A549 (cell line): Measurements from ENCODE around the gene GLB1L3. TPM values are rescaled to one million over a fixed set of nuclear protein-coding genes. Genes with fewer than 3 reads are reported as not detected.

Experiments used
- ATAC-seq, 2 experiments: fragments of 200-7000 bp in 1 of 2; fragments of >200 bp in 1 of 2; cut with Nextera tagmentation in 1 of 2; cut with Tn5 transposase in 1 of 2; 3 replicates each; pipeline versions ENCODE4 v1.8.0 to v1.9.1; 2018 to 2020; ENCODE audit warnings: mild to moderate bottlenecking in 1 of 2, moderate library complexity in 1 of 2
- CTCF ChIA-PET: fragments of 300-600 bp; sonication (Branson Sonifier 250); formaldehyde crosslinking; extraction: SDS; loops from one replicate; lab custom pipeline; 2021; ENCODE audit warnings: antibody characterized with exemption, inconsistent platforms; lab: Yijun Ruan, JAX
- POLR2A ChIA-PET: fragments of 350-600 bp; formaldehyde crosslinking; extraction: SDS; loops from one replicate; lab custom pipeline; 2021; ENCODE audit warnings: antibody characterized with exemption, inconsistent platforms; lab: Yijun Ruan, JAX
- DNase-seq, 2 experiments: peaks; one replicate each; pipeline versions ENCODE4 v3.0.0 to v3.0.0-alpha.2; 2011 to 2016; ENCODE audit warnings: low read depth in 1 of 2, low spot score in 1 of 2
- FAIRE-seq: peaks from 2 replicates; lab custom pipeline; 2011; peaks lifted over from hg19 to GRCh38; lab: Jason Lieb, UNC
- H3K27ac ChIP-seq, 2 experiments: fragments of >200 bp; sonication (Bioruptor Twin); formaldehyde crosslinking; 3 replicates each; pipeline ENCODE4 v1.5.1; 2016 to 2017
- H3K4me1 ChIP-seq: fragments of >200 bp; sonication (Bioruptor Twin); formaldehyde crosslinking; 3 replicates; pipeline ENCODE4 v1.6.1; 2016
- H3K4me2 ChIP-seq: fragments of >200 bp; sonication (Bioruptor Twin); formaldehyde crosslinking; 3 replicates; pipeline ENCODE4 v1.6.1; 2016
- H3K4me3 ChIP-seq: fragments of >200 bp; sonication (Bioruptor Twin); formaldehyde crosslinking; 3 replicates; pipeline ENCODE4 v1.5.1; 2016
- H3K9me3 ChIP-seq: fragments of >200 bp; sonication (Bioruptor Twin); formaldehyde crosslinking; 3 replicates; pipeline ENCODE4 v1.6.1; 2016
- FOSL2 ChIP-seq, 2 experiments: fragments of 450-650 bp in 1 of 2; fragments of >200 bp in 1 of 2; sonication (Bioruptor Twin) in 1 of 2; formaldehyde crosslinking; IDR thresholded peaks; 2 replicates each; pipeline versions ENCODE4 v1.5.0 to v1.6.1; 2016 to 2020; ENCODE audit warnings: mild to moderate bottlenecking in 1 of 2, moderate library complexity in 1 of 2
- HOXA7 ChIP-seq: fragments of 250-450 bp; sonication (Bioruptor Pico); IDR thresholded peaks from 2 replicates; pipeline ENCODE4 v1.5.0; 2020; ENCODE audit warnings: mild to moderate bottlenecking, moderate library complexity
- HOXB5 ChIP-seq: fragments of 250-450 bp; sonication (Bioruptor Pico); IDR thresholded peaks from 2 replicates; pipeline ENCODE4 v1.5.0; 2020; ENCODE audit warnings: mild to moderate bottlenecking, moderate library complexity
- MAZ ChIP-seq: fragments of 150-350 bp; IDR thresholded peaks from 2 replicates; pipeline ENCODE4 v1.6.1; 2014; ENCODE audit warnings: antibody characterized with exemption, low read depth, low read length, borderline replicate concordance
- NFE2L2 ChIP-seq: fragments of 150-350 bp; conservative IDR thresholded peaks from 2 replicates; pipeline ENCODE4 v1.6.1; 2014; ENCODE audit warnings: low read length
- NR3C1 ChIP-seq: fragments of >200 bp; sonication (Bioruptor Twin); formaldehyde crosslinking; IDR thresholded peaks from 3 replicates; pipeline ENCODE4 v1.6.1; 2017
- POLR2A ChIP-seq: IDR thresholded peaks from 2 replicates; pipeline ENCODE4 v1.6.1; 2012; ENCODE audit warnings: mild to moderate bottlenecking, low read length
- POLR2AphosphoS2 ChIP-seq: conservative IDR thresholded peaks from 2 replicates; pipeline ENCODE4 v1.6.1; 2012; ENCODE audit warnings: low read length, improper control_type of control experiment, inconsistent platforms
- RAD21 ChIP-seq, 2 experiments: fragments of >200 bp in 1 of 2; sonication (Bioruptor Twin) in 1 of 2; formaldehyde crosslinking in 1 of 2; IDR thresholded peaks in 1 of 2; conservative IDR thresholded peaks in 1 of 2; 2 replicates in 1 of 2; 3 replicates in 1 of 2; pipeline ENCODE4 v1.6.1; 2012 to 2018; ENCODE audit warnings: inconsistent platforms in 1 of 2
- RARB ChIP-seq: fragments of 250-450 bp; sonication (Bioruptor Pico); IDR thresholded peaks from 2 replicates; pipeline ENCODE4 v1.8.0; 2021; ENCODE audit warnings: mild to moderate bottlenecking, moderate library complexity
- RNF2 ChIP-seq: fragments of 200-600 bp; sonication (generic); IDR thresholded peaks from 2 replicates; pipeline ENCODE4 v1.6.1; 2016; ENCODE audit warnings: low read depth, mild to moderate bottlenecking, antibody characterized with exemption, moderate library complexity, borderline replicate concordance
- TFCP2L1 ChIP-seq: fragments of 250-450 bp; sonication (Bioruptor Pico); IDR thresholded peaks from 2 replicates; pipeline ENCODE4 v1.5.0; 2021; ENCODE audit warnings: mild to moderate bottlenecking
- ZNF302 ChIP-seq: fragments of 250-450 bp; sonication (Bioruptor Pico); IDR thresholded peaks from 2 replicates; pipeline ENCODE4 v1.9.0; 2021; ENCODE audit warnings: inconsistent platforms, mild to moderate bottlenecking, moderate library complexity
- WGBS: methylation state at CpG from one replicate; pipeline ENCODE4 v1.1.6; 2017; ENCODE audit errors: missing lambda C conversion rate; 5-methylcytosine and 5-hydroxymethylcytosine counted together
- polyA plus RNA-seq, 4 experiments: library from polyadenylated mRNA; depleted of rRNA in 3 of 4; stranded (reverse); fragments of >200 nt; fragmentation: RNase III in 1 of 4; extraction: RNeasy Plus Mini Kit Qiagen cat#74134 plus additional on column Dnase treatment in 1 of 4; gene quantifications; 2 replicates in 3 of 4; 3 replicates in 1 of 4; pipeline ENCODE4 v1.2.3, GENCODE V29; 2011 to 2017
- TF ChIP-seq, protein P1 (sequence below): IDR thresholded peaks from 2 replicates; pipeline ENCODE4 v1.6.1; 2012; ENCODE audit warnings: low read depth, borderline replicate concordance
- TF ChIP-seq, protein P2 (sequence below): fragments of 150-350 bp; IDR thresholded peaks from 2 replicates; pipeline ENCODE4 v1.6.1; 2014; ENCODE audit warnings: low read depth, mild to moderate bottlenecking, low read length
- TF ChIP-seq, protein P3 (sequence below): fragments of 200-600 bp; sonication (generic); IDR thresholded peaks from 2 replicates; pipeline ENCODE4 v1.6.1; 2016; ENCODE audit warnings: antibody characterized with exemption, mild to moderate bottlenecking, moderate library complexity

Gene GLB1L3
- polyA plus RNA-seq, 2 of the 4 experiments (the other 2 are of a cell fraction), result not detected

DNA sequence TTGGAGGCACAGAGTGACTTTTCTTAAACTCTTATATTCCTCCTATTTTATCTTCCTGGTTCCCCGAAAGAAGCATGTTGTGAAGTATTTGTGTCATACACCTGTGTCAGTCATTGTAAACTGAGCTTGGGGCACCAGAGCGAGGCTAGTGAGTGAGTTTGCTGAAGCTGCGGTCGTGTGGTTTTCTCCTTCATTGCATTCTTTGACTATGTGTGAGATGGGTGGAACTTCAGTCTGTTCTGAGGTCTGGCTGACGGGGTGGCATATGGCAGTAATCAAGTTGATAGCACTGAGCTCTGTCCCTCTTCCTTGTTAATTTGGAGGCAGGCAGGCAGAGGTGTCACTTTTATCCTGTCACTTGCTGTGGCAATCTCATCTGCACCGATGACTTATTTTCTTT lies 47.6 kb upstream of the GLB1L3 start:
- no peak for DNase-seq
- Histone ChIP-seq H3K4me3 (no peak overlapping the region), H3K4me1 (peaks cover 8% of the 10 kb centered on the region; the same call in 1 of the 3 replicates), H3K9me3 (no peaks in the 10 kb centered on the region), H3K4me2 (no peak overlapping the region), H3K27ac (no peak overlapping the region)
- 92% methylated on average over 6 of the region's 6 CpGs for WGBS
- CTCF ChIA-PET, result interaction anchor here (1.6 kb wide), 1 partner anchor 33 kb away, joined by 4 read pairs; no protein-coding TSS in a partner anchor
- ATAC-seq, result no peak
- POLR2A ChIA-PET, result no interaction called here
- TF ChIP-seq RAD21 (conservative IDR thresholded peaks at IDR 0.05 in 1 of 2, IDR thresholded peaks at IDR 0.05 in 1 of 2), result no peak
- no peak for TF ChIP-seq RNF2
- TF ChIP-seq HOXB5 (CRISPR knock-in tag), result no peak
- no peak for TF ChIP-seq ZNF302
- TF ChIP-seq FOSL2 (IDR thresholded peaks at IDR 0.05), result no peak
- TF ChIP-seq FOSL2 (CRISPR knock-in tag; IDR thresholded peaks at IDR 0.05), result no peak
- TF ChIP-seq, protein P1, sequence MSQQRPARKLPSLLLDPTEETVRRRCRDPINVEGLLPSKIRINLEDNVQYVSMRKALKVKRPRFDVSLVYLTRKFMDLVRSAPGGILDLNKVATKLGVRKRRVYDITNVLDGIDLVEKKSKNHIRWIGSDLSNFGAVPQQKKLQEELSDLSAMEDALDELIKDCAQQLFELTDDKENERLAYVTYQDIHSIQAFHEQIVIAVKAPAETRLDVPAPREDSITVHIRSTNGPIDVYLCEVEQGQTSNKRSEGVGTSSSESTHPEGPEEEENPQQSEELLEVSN, result no peak
- TF ChIP-seq HOXA7 (CRISPR knock-in tag), result no peak
- no peak for TF ChIP-seq POLR2AphosphoS2
- TF ChIP-seq NR3C1, result no peak
- no peak for TF ChIP-seq NFE2L2
- FAIRE-seq, result no peak

DNA sequence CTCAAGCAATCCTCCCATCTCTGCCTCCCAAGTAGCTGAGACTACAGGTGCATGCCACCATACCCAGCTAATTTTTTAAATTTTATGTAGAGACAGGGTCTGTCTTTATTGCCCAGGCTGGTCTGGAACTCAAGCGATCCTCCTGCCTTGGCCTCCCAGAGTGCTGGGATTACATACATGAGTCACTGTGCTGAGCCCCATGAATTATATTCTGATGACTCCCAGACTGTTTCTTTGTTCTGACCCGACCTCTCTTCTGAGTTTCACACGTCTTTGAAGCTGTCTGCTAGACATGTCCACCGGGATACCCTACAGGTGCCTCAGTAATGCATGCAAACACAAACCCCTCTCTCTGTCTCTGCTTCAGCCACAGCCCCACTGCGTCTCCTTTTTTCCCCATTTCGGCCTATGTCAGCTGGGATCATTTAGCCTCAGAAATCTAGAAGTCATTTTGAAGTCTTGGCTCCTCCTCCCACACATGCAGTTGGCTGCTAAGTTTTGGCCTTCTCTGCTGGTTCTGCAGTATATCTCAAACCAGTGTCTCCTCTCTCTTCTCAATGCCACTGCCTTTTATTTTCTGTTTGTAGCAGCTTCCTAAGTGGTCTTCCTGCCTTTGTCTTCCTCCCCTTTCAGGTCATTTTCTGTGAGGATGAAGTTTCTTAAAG lies 46.9 kb upstream of the GLB1L3 start:
- Histone ChIP-seq H3K4me3 (no peak overlapping the region), H3K4me2 (no peak overlapping the region), H3K4me1 (peaks cover 8% of the 10 kb centered on the region; the same call in 1 of the 3 replicates), H3K9me3 (no peaks in the 10 kb centered on the region), H3K27ac (no peak overlapping the region)
- ChIA-PET POLR2A (no interaction called here), CTCF (interaction anchor here (1.6 kb wide), 1 partner anchor 33 kb away, joined by 4 read pairs; no protein-coding TSS in a partner anchor)
- WGBS, result 65% methylated on average over 6 of the region's 6 CpGs
- FAIRE-seq (no peak), DNase-seq (no peak), ATAC-seq (no peak)
- no peak for TF ChIP-seq ZNF302
- no peak for TF ChIP-seq TFCP2L1 (CRISPR knock-in tag)
- TF ChIP-seq RARB (CRISPR knock-in tag), result no peak
- TF ChIP-seq, protein P1, result no peak
- TF ChIP-seq, protein P2, sequence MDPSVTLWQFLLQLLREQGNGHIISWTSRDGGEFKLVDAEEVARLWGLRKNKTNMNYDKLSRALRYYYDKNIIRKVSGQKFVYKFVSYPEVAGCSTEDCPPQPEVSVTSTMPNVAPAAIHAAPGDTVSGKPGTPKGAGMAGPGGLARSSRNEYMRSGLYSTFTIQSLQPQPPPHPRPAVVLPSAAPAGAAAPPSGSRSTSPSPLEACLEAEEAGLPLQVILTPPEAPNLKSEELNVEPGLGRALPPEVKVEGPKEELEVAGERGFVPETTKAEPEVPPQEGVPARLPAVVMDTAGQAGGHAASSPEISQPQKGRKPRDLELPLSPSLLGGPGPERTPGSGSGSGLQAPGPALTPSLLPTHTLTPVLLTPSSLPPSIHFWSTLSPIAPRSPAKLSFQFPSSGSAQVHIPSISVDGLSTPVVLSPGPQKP, result no peak
- TF ChIP-seq, protein P3, sequence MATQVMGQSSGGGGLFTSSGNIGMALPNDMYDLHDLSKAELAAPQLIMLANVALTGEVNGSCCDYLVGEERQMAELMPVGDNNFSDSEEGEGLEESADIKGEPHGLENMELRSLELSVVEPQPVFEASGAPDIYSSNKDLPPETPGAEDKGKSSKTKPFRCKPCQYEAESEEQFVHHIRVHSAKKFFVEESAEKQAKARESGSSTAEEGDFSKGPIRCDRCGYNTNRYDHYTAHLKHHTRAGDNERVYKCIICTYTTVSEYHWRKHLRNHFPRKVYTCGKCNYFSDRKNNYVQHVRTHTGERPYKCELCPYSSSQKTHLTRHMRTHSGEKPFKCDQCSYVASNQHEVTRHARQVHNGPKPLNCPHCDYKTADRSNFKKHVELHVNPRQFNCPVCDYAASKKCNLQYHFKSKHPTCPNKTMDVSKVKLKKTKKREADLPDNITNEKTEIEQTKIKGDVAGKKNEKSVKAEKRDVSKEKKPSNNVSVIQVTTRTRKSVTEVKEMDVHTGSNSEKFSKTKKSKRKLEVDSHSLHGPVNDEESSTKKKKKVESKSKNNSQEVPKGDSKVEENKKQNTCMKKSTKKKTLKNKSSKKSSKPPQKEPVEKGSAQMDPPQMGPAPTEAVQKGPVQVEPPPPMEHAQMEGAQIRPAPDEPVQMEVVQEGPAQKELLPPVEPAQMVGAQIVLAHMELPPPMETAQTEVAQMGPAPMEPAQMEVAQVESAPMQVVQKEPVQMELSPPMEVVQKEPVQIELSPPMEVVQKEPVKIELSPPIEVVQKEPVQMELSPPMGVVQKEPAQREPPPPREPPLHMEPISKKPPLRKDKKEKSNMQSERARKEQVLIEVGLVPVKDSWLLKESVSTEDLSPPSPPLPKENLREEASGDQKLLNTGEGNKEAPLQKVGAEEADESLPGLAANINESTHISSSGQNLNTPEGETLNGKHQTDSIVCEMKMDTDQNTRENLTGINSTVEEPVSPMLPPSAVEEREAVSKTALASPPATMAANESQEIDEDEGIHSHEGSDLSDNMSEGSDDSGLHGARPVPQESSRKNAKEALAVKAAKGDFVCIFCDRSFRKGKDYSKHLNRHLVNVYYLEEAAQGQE, result no peak
- TF ChIP-seq MAZ, result no peak
- no peak for TF ChIP-seq POLR2A
